Vagina (tissue), 2 donors: ENCODE results near the gene SUSD3.

ENCODE experiments used
- POLR2A ChIP-seq, 2 donors: fragments of 450-650 bp; IDR thresholded peaks; one replicate each; pipeline ENCODE4 v1.6.1; 2017; ENCODE audit warnings: antibody characterized with exemption in 2 of 2, mild to moderate bottlenecking in 2 of 2, moderate library complexity in 2 of 2
- POLR2AphosphoS5 ChIP-seq, 2 donors: sonication (generic); formaldehyde crosslinking; IDR thresholded peaks; one replicate each; pipeline ENCODE4 v1.9.0; 2017; ENCODE audit warnings: antibody characterized with exemption in 2 of 2, mild to moderate bottlenecking in 2 of 2, low read depth in 1 of 2; ENCODE audit not compliant: insufficient read depth in 1 of 2
- TF ChIP-seq, protein P1 (sequence below), 3 experiments: fragments of 450-650 bp in 2 of 3; fragments of 200-600 bp in 1 of 3; sonication (generic) in 1 of 3; IDR thresholded peaks; one replicate each; pipeline ENCODE4 v1.5.1; 2017 to 2019; ENCODE audit warnings: antibody characterized with exemption in 3 of 3, mild to moderate bottlenecking in 2 of 3, moderate library complexity in 2 of 3

DNA sequence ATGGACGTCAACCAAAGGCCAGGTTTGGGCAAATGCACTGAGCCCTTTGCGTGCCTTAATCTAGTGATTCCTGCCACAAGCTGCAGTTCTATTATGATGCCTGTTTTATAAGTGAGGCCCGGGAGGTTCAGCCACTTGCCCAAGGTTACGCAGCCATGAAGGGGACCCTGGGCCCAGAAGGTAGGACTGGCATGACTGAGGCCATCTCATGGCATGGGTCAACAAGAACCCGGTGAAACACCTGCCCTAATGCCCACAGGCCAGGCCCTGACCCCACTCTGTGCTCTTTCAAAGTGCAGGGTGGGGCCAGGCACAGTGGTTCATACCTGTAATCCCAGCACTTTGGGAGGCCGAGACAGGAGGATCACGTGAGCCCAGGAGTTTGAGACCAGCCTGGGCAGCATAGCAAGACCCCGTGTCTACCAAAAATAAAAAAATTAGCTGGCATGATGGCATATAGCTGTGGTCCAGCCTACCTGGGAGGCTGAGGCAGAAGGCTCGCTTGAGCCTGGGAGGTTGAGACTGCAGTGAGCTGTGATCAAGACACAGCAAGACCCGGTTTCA, 66.9 kb downstream of the SUSD3 start:
- TF ChIP-seq POLR2A (IDR thresholded peaks at IDR 0.05) (no peak), POLR2AphosphoS5 (IDR thresholded peaks at IDR 0.05; ENCODE audit: insufficient read depth in 1 of 2, low read depth in 1 of 2) (no peak)
- TF ChIP-seq, protein P1, sequence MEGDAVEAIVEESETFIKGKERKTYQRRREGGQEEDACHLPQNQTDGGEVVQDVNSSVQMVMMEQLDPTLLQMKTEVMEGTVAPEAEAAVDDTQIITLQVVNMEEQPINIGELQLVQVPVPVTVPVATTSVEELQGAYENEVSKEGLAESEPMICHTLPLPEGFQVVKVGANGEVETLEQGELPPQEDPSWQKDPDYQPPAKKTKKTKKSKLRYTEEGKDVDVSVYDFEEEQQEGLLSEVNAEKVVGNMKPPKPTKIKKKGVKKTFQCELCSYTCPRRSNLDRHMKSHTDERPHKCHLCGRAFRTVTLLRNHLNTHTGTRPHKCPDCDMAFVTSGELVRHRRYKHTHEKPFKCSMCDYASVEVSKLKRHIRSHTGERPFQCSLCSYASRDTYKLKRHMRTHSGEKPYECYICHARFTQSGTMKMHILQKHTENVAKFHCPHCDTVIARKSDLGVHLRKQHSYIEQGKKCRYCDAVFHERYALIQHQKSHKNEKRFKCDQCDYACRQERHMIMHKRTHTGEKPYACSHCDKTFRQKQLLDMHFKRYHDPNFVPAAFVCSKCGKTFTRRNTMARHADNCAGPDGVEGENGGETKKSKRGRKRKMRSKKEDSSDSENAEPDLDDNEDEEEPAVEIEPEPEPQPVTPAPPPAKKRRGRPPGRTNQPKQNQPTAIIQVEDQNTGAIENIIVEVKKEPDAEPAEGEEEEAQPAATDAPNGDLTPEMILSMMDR (IDR thresholded peaks at IDR 0.05), result no peak
